ENCODE measurements around the gene EMILIN3. TPM values are rescaled to one million over a fixed set of nuclear protein-coding genes. Genes with fewer than 3 reads are reported as not detected.

EMILIN3 gene
- total and polyA plus RNA-seq, 10 donors = 0.03 to 0.32 (median 0.07) TPM; not detected in 7

DNA sequence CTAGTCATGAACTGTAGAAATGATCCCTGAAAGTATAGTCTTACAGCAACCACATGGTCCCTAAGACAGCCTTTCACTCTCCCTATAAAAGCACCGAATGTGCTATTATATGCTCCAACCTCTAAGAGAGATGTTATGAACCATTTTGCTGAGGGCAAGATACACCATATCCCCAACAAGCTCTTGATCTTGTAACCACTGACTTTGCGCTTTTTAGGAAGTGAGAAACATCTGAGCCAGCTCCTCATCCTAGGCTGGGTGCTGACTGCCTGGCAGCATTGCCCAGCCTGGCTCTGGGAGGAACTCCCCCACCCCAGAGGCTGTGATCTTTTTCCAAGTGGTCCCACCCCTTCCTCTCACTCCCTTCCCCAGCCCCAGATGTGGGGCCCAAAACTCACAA is 3.1 kb upstream of the EMILIN3 start:
- no peak overlapping the region for H3K27ac ChIP-seq
- peaks cover 0 to 76% (median 41%) of the 10 kb centered on the region in 7 donors for H3K27me3 ChIP-seq (replicated peaks in 1 of 7)
- intact Hi-C loops (cut with DNase I; ENCODE audit: low total_unique reads) = no loop called here
- H3K9me3 ChIP-seq = peaks cover 0 to 21% (median 19%) of the 10 kb centered on the region in 8 donors
- no peak overlapping the region for H3K4me3 ChIP-seq
- DNase-seq = no peak
- H3K4me1 ChIP-seq = peaks cover 0 to 17% (median 9%) of the 10 kb centered on the region in 6 donors
- H3K36me3 ChIP-seq = no peaks in the 10 kb centered on the region
- WGBS, 5 donors = 57 to 80% (median 65%) methylated on average over 2 of the region's 2 CpGs
- TF ChIP-seq POLR2AphosphoS5 (IDR thresholded peaks at IDR 0.05) (no peak), CTCF (IDR thresholded peaks at IDR 0.05 in 8 of 11, conservative IDR thresholded peaks at IDR 0.05 in 3 of 11) (no peak), POLR2A (IDR thresholded peaks at IDR 0.05) (no peak)

GRCh38 chr20:41367956-41368355 is 1.3 kb upstream of the EMILIN3 start:
- H3K27me3 ChIP-seq (replicated peaks in 1 of 7) = peaks cover 0 to 72% (median 42%) of the 10 kb centered on the region in 7 donors
- 76 to 87% (median 82%) methylated on average over 3 of the region's 3 CpGs for WGBS, 5 donors
- H3K4me3 ChIP-seq = no peak overlapping the region
- intact Hi-C loops (cut with DNase I; ENCODE audit: low total_unique reads) = no loop called here
- peaks cover 0 to 21% (median 19%) of the 10 kb centered on the region in 8 donors for H3K9me3 ChIP-seq
- H3K4me1 ChIP-seq = peaks cover 0 to 17% (median 9%) of the 10 kb centered on the region in 6 donors
- no peak for TF ChIP-seq CTCF (IDR thresholded peaks at IDR 0.05 in 8 of 11, conservative IDR thresholded peaks at IDR 0.05 in 3 of 11)
- TF ChIP-seq POLR2AphosphoS5 (IDR thresholded peaks at IDR 0.05) = no peak
- TF ChIP-seq POLR2A (IDR thresholded peaks at IDR 0.05) = no peak
- no peaks in the 10 kb centered on the region for H3K36me3 ChIP-seq
- no peak for DNase-seq
- no peak overlapping the region for H3K27ac ChIP-seq

- H3K36me3 ChIP-seq = no peaks in the 10 kb centered on the region
- peaks cover 0 to 72% (median 42%) of the 10 kb centered on the region in 7 donors for H3K27me3 ChIP-seq (replicated peaks in 1 of 7)
- H3K9me3 ChIP-seq = peaks cover 0 to 21% (median 18%) of the 10 kb centered on the region in 8 donors
- WGBS, 5 donors = 45 to 57% (median 47%) methylated on average over 13 of the region's 13 CpGs
- no peak overlapping the region for H3K27ac ChIP-seq
- H3K4me1 ChIP-seq = peaks cover 0 to 17% (median 9%) of the 10 kb centered on the region in 6 donors
- intact Hi-C loops (cut with DNase I; ENCODE audit: low total_unique reads) = no loop called here
- DNase-seq = no peak
- no peak overlapping the region for H3K4me3 ChIP-seq
- TF ChIP-seq POLR2A (IDR thresholded peaks at IDR 0.05) (no peak), CTCF (IDR thresholded peaks at IDR 0.05 in 8 of 11, conservative IDR thresholded peaks at IDR 0.05 in 3 of 11) (no peak), POLR2AphosphoS5 (IDR thresholded peaks at IDR 0.05) (no peak)
These were observed 726 bp upstream of the EMILIN3 start for GRCh38 chr20:41367393-41367695.

- TF ChIP-seq CTCF (IDR thresholded peaks at IDR 0.05 in 8 of 11, conservative IDR thresholded peaks at IDR 0.05 in 3 of 11) = no peak
- 6 to 9% (median 7%) methylated on average over 20 to 76 of the region's 76 CpGs for WGBS, 5 donors
- no peaks in the 10 kb centered on the region for H3K36me3 ChIP-seq
- no peak overlapping the region for H3K27ac ChIP-seq
- intact Hi-C loops (cut with DNase I; ENCODE audit: low total_unique reads) = no loop called here
- H3K27me3 ChIP-seq (replicated peaks in 1 of 7) = peaks cover 0 to 72% (median 42%) of the 10 kb centered on the region in 7 donors
- peaks cover 0 to 7% (median 4%) of the 10 kb centered on the region in 8 donors for H3K9me3 ChIP-seq
- H3K4me3 ChIP-seq = peak overlapping the region in 3 of 8 donors; percentile 6 to 53 (median 13)
- peaks cover 0 to 17% (median 9%) of the 10 kb centered on the region in 6 donors for H3K4me1 ChIP-seq
- no peak for DNase-seq
These were observed 657 bp downstream of the EMILIN3 start for GRCh38 chr20:41365777-41366545.
